Panc1 (cell line): ENCODE results near the gene RPL28.

Experiments used
- SIN3A ChIP-seq: IDR thresholded peaks from 2 replicates; pipeline ENCODE4 v1.6.1; 2012; ENCODE audit warnings: low read depth, mild to moderate bottlenecking, low read length, moderate library complexity, borderline replicate concordance; ENCODE audit not compliant: insufficient read depth
- TCF7L2 ChIP-seq: IDR thresholded peaks from 2 replicates; pipeline ENCODE4 v1.6.1; 2011; ENCODE audit warnings: mild to moderate bottlenecking, low read depth, low read length, inconsistent platforms
- TF ChIP-seq, protein P1 (sequence below): fragments of 450-650 bp; IDR thresholded peaks from 2 replicates; pipeline ENCODE4 v1.5.1; 2017; ENCODE audit warnings: mild to moderate bottlenecking

DNA sequence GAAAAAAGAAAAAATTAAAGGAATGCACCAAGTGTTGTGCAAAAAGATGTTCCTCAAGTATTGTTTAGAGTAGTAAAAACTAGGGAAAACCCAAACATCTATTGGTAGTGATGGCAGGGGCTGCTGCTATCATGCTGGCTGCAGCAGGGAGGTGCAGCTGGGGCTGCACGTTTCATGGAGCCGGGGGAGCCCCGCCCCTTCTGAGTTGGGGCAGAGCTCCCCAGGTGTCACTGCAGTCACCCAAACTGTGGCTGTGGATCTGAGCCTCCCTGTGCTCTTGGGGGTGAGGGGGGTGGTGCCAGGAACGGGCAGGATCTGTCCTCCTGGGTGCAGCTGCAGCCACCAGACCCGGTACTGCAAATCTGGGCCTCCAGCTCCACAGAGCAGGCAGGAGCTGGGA, 33.4 kb downstream of the RPL28 start:
- TF ChIP-seq, protein P1, sequence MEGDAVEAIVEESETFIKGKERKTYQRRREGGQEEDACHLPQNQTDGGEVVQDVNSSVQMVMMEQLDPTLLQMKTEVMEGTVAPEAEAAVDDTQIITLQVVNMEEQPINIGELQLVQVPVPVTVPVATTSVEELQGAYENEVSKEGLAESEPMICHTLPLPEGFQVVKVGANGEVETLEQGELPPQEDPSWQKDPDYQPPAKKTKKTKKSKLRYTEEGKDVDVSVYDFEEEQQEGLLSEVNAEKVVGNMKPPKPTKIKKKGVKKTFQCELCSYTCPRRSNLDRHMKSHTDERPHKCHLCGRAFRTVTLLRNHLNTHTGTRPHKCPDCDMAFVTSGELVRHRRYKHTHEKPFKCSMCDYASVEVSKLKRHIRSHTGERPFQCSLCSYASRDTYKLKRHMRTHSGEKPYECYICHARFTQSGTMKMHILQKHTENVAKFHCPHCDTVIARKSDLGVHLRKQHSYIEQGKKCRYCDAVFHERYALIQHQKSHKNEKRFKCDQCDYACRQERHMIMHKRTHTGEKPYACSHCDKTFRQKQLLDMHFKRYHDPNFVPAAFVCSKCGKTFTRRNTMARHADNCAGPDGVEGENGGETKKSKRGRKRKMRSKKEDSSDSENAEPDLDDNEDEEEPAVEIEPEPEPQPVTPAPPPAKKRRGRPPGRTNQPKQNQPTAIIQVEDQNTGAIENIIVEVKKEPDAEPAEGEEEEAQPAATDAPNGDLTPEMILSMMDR = no peak
- no peak for TF ChIP-seq SIN3A
- no peak for TF ChIP-seq TCF7L2
